Smooth muscle cell (in vitro differentiated cells): Measurements from ENCODE around the gene ATL1. TPM values are rescaled to one million over a fixed set of nuclear protein-coding genes. Genes with fewer than 3 reads are reported as not detected.

Experiments used
- DNase-seq: peaks from one replicate; lab custom pipeline; 2025; ENCODE audit not compliant: unreplicated experiment; lab: John Stamatoyannopoulos, UW
- H2AFZ ChIP-seq: fragments of 200-600 bp; sonication (generic); 2 replicates; pipeline ENCODE4 v1.6.0; 2016; ENCODE audit warnings: antibody characterized with exemption, low read depth, mild to moderate bottlenecking
- H3F3A ChIP-seq: fragments of 200-600 bp; sonication (generic); 2 replicates; pipeline ENCODE4 v1.6.0; 2017; ENCODE audit warnings: antibody characterized with exemption, low read depth
- H3K27ac ChIP-seq: fragments of 200-600 bp; sonication (generic); 2 replicates; pipeline ENCODE4 v1.5.1; 2016; ENCODE audit warnings: low read depth, mild to moderate bottlenecking
- H3K27me3 ChIP-seq: fragments of 200-600 bp; sonication (generic); 2 replicates; pipeline ENCODE4 v1.6.1; 2016; ENCODE audit warnings: low read depth, mild to moderate bottlenecking
- H3K36me3 ChIP-seq: fragments of 200-600 bp; sonication (generic); 2 replicates; pipeline ENCODE4 v1.5.1; 2016; ENCODE audit warnings: low read depth
- H3K4me1 ChIP-seq: fragments of 200-600 bp; sonication (generic); 2 replicates; pipeline ENCODE4 v1.5.1; 2016; ENCODE audit warnings: low read depth
- H3K4me2 ChIP-seq: fragments of 200-600 bp; sonication (generic); 2 replicates; pipeline ENCODE4 v1.6.0; 2016; ENCODE audit warnings: mild to moderate bottlenecking
- H3K4me3 ChIP-seq: fragments of 200-600 bp; sonication (generic); 2 replicates; pipeline ENCODE4 v1.5.1; 2016; ENCODE audit warnings: mild to moderate bottlenecking
- H3K79me2 ChIP-seq: fragments of 200-600 bp; sonication (generic); 2 replicates; pipeline ENCODE4 v1.6.0; 2016; ENCODE audit warnings: low read depth, mild to moderate bottlenecking
- H3K9ac ChIP-seq: fragments of 200-600 bp; sonication (generic); 2 replicates; pipeline ENCODE4 v1.6.0; 2016; ENCODE audit warnings: low read depth
- H3K9me3 ChIP-seq: fragments of 200-600 bp; sonication (generic); replicated peaks from 2 replicates; pipeline ENCODE4 v1.5.1; 2016; ENCODE audit warnings: low read depth
- H4K20me1 ChIP-seq: fragments of 200-600 bp; sonication (generic); 2 replicates; pipeline ENCODE4 v1.6.0; 2016; ENCODE audit warnings: low read depth
- WGBS: methylation state at CpG from one replicate; pipeline ENCODE4 v1.1.7; 2016; ENCODE audit warnings: low lambda C conversion rate; 5-methylcytosine and 5-hydroxymethylcytosine counted together
- polyA plus RNA-seq: library from polyadenylated mRNA; unstranded; fragments of >200 nt; fragmentation: Nextera tagmentation; extraction: Ambion mirVana; gene quantifications from 2 replicates; pipeline ENCODE4 v1.2.1, GENCODE V29; 2016
- total RNA-seq: library from RNA; depleted of rRNA; stranded (reverse); fragments of >200 nt; gene quantifications from 2 replicates; pipeline ENCODE4 v1.2.3, GENCODE V29; 2014
- TF ChIP-seq, protein P1 (sequence below): fragments of 200-600 bp; sonication (generic); IDR thresholded peaks from 2 replicates; pipeline ENCODE4 v1.5.1; 2017; ENCODE audit warnings: borderline replicate concordance, mild to moderate bottlenecking, antibody characterized with exemption; ENCODE audit not compliant: insufficient read depth, poor library complexity, severe bottlenecking

Gene ATL1
- total and polyA plus RNA-seq, 2 experiments from 2014 or later = 1.5 to 2.1 TPM

- DNase-seq = no peak
- Histone ChIP-seq H3K4me1 (peaks cover 2% of the 10 kb centered on the region), H4K20me1 (no peaks in the 10 kb centered on the region), H2AFZ (no peak overlapping the region), H3K79me2 (no peaks in the 10 kb centered on the region), H3F3A (no peaks in the 10 kb centered on the region), H3K36me3 (no peaks in the 10 kb centered on the region), H3K27me3 (no peaks in the 10 kb centered on the region), H3K9ac (no peak overlapping the region), H3K4me3 (no peak overlapping the region), H3K4me2 (no peak overlapping the region), H3K9me3 (no peaks in the 10 kb centered on the region), H3K27ac (no peak overlapping the region)
- TF ChIP-seq, protein P1, sequence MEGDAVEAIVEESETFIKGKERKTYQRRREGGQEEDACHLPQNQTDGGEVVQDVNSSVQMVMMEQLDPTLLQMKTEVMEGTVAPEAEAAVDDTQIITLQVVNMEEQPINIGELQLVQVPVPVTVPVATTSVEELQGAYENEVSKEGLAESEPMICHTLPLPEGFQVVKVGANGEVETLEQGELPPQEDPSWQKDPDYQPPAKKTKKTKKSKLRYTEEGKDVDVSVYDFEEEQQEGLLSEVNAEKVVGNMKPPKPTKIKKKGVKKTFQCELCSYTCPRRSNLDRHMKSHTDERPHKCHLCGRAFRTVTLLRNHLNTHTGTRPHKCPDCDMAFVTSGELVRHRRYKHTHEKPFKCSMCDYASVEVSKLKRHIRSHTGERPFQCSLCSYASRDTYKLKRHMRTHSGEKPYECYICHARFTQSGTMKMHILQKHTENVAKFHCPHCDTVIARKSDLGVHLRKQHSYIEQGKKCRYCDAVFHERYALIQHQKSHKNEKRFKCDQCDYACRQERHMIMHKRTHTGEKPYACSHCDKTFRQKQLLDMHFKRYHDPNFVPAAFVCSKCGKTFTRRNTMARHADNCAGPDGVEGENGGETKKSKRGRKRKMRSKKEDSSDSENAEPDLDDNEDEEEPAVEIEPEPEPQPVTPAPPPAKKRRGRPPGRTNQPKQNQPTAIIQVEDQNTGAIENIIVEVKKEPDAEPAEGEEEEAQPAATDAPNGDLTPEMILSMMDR = no peak
- WGBS = 84% methylated on average over 8 of the region's 8 CpGs
Observed at GRCh38 chr14:50594577-50595316, 34.8 kb downstream of the ATL1 start.

- DNase-seq = no peak
- no peak overlapping the region for H3K27ac ChIP-seq
- no peak overlapping the region for H3K9ac ChIP-seq
- H3F3A ChIP-seq = no peaks in the 10 kb centered on the region
- no peaks in the 10 kb centered on the region for H3K27me3 ChIP-seq
- no peaks in the 10 kb centered on the region for H3K9me3 ChIP-seq
- no peaks in the 10 kb centered on the region for H4K20me1 ChIP-seq
- H3K79me2 ChIP-seq = no peaks in the 10 kb centered on the region
- H3K4me1 ChIP-seq = peaks cover 16% of the 10 kb centered on the region
- H3K36me3 ChIP-seq = no peaks in the 10 kb centered on the region
- TF ChIP-seq, protein P1 = no peak
- H3K4me2 ChIP-seq = no peak overlapping the region
- H3K4me3 ChIP-seq = no peak overlapping the region
- no peak overlapping the region for H2AFZ ChIP-seq
Observed at GRCh38 chr14:50598765-50599164, 38.8 kb downstream of the ATL1 start.

- peak overlapping the region; percentile 80 for H3K4me2 ChIP-seq
- H3K4me1 ChIP-seq = peaks cover 16% of the 10 kb centered on the region
- H4K20me1 ChIP-seq = no peaks in the 10 kb centered on the region
- peak overlapping the region; percentile 93 for H3K27ac ChIP-seq
- H3K27me3 ChIP-seq = no peaks in the 10 kb centered on the region
- no peaks in the 10 kb centered on the region for H3F3A ChIP-seq
- WGBS = 23% methylated on average over 4 of the region's 4 CpGs
- TF ChIP-seq, protein P1 = peak; percentile 57
- H3K36me3 ChIP-seq = no peaks in the 10 kb centered on the region
- no peak for DNase-seq
- peak overlapping the region; percentile 79 for H3K9ac ChIP-seq
- H3K9me3 ChIP-seq = no peaks in the 10 kb centered on the region
- no peaks in the 10 kb centered on the region for H3K79me2 ChIP-seq
- peak overlapping the region; percentile 38 for H3K4me3 ChIP-seq
- peak overlapping the region; percentile 81 for H2AFZ ChIP-seq
Observed at GRCh38 chr14:50599700-50600444, 39.9 kb downstream of the ATL1 start.
